Middle frontal gyrus (tissue), 1 donor: ENCODE measurements around the gene HSDL1.
"Not testable (repeated sequence)": the region's sequence is repeated elsewhere in the genome, so short reads cannot be mapped to it uniquely, and the experiment has no call there.

ENCODE experiments used
- DNase-seq: peaks from one replicate; pipeline ENCODE4 v3.0.0-alpha.2; 2015; ENCODE audit warnings: low spot score; ENCODE audit errors: extremely low spot score

HSDL1 gene

GRCh38 chr16:84138824-84139627, 6.0 kb downstream of the HSDL1 start:
- no peak for DNase-seq

GRCh38 chr16:84138500-84138823, 6.5 kb downstream of the HSDL1 start:
- no peak for DNase-seq

GRCh38 chr16:84137769-84138357, 7.1 kb downstream of the HSDL1 start:
- no peak for DNase-seq

- DNase-seq, result no peak
Observed at GRCh38 chr16:84137287-84137686, 7.7 kb downstream of the HSDL1 start.

GRCh38 chr16:84136331-84137125, 8.4 kb downstream of the HSDL1 start:
- DNase-seq, result no peak

GRCh38 chr16:84132527-84133285, 12.3 kb downstream of the HSDL1 start:
- DNase-seq, result no peak

GRCh38 chr16:84131117-84131516, 13.9 kb downstream of the HSDL1 start:
- DNase-seq, result no peak

- DNase-seq, result no peak
Observed at GRCh38 chr16:84124257-84125073, 20.5 kb downstream of the HSDL1 start.

GRCh38 chr16:84121007-84121406, 24.0 kb downstream of the HSDL1 start:
- DNase-seq, result no peak

- no peak for DNase-seq
Observed at GRCh38 chr16:84120023-84120422, 25.0 kb downstream of the HSDL1 start.

- DNase-seq, result no peak
Observed at GRCh38 chr16:84119368-84119767, 25.6 kb downstream of the HSDL1 start.

- DNase-seq, result not testable (repeated sequence)
Observed at GRCh38 chr16:84118315-84118714, 26.7 kb downstream of the HSDL1 start.

GRCh38 chr16:84117494-84117843, 27.5 kb downstream of the HSDL1 start:
- DNase-seq, result peak; percentile 11

- DNase-seq, result peak; percentile 99
Observed at GRCh38 chr16:84116720-84117493, 28.1 kb downstream of the HSDL1 start, which contains the start of gene MBTPS1. Gene MBTPS1, minus strand, starts transcription at chr16:84116942. Its CDS starts 15,159 bp downstream, at chr16:84101783.

- DNase-seq, result no peak
Observed at GRCh38 chr16:84115919-84116719, 28.9 kb downstream of the HSDL1 start.

GRCh38 chr16:84111949-84112348, 33.0 kb downstream of the HSDL1 start:
- not testable (repeated sequence) for DNase-seq

GRCh38 chr16:84111525-84111924, 33.5 kb downstream of the HSDL1 start:
- DNase-seq, result no peak

- DNase-seq, result no peak
Observed at GRCh38 chr16:84110527-84110926, 34.5 kb downstream of the HSDL1 start.
